ENCODE results near the gene KRTAP10-6.
A peak's percentile ranks its signal among the peaks of the same experiment; 100 is the strongest.

KRTAP10-6 gene

GRCh38 chr21:44572959-44573583 is 19.2 kb downstream of the KRTAP10-6 start:
- TF ChIP-seq CTCF (IDR thresholded peaks at IDR 0.05; ENCODE audit: low read depth, low read length) = no peak
- H3K4me3 ChIP-seq (replicated peaks in 1 of 2; ENCODE audit: low read depth in 2 of 2, low read length in 2 of 2) = no peak overlapping the region
- DNase-seq (ENCODE audit: low read depth in 2 of 2) = peak in 1 of 2 donors; percentile 21

- H3K4me3 ChIP-seq (replicated peaks in 1 of 2; ENCODE audit: low read depth in 2 of 2, low read length in 2 of 2) = no peak overlapping the region
- no peak for DNase-seq (ENCODE audit: low read depth in 2 of 2)
- no peak for TF ChIP-seq CTCF (IDR thresholded peaks at IDR 0.05; ENCODE audit: low read depth, low read length)
Measured at GRCh38 chr21:44571844-44572782, 20.2 kb downstream of the KRTAP10-6 start.

- no peak overlapping the region for H3K4me3 ChIP-seq (replicated peaks in 1 of 2; ENCODE audit: low read depth in 2 of 2, low read length in 2 of 2)
- no peak for TF ChIP-seq CTCF (IDR thresholded peaks at IDR 0.05; ENCODE audit: low read depth, low read length)
- no peak for DNase-seq (ENCODE audit: low read depth in 2 of 2)
Measured at GRCh38 chr21:44571296-44571695, 21.0 kb downstream of the KRTAP10-6 start.

- no peak for TF ChIP-seq CTCF (IDR thresholded peaks at IDR 0.05; ENCODE audit: low read depth, low read length)
- no peak overlapping the region for H3K4me3 ChIP-seq (replicated peaks in 1 of 2; ENCODE audit: low read depth in 2 of 2, low read length in 2 of 2)
- DNase-seq (ENCODE audit: low read depth in 2 of 2) = no peak
Measured at GRCh38 chr21:44569861-44570517, 22.3 kb downstream of the KRTAP10-6 start.

GRCh38 chr21:44568667-44569556 is 23.4 kb downstream of the KRTAP10-6 start:
- no peak for DNase-seq (ENCODE audit: low read depth in 2 of 2)
- H3K4me3 ChIP-seq (replicated peaks in 1 of 2; ENCODE audit: low read depth in 2 of 2, low read length in 2 of 2) = no peak overlapping the region
- no peak for TF ChIP-seq CTCF (IDR thresholded peaks at IDR 0.05; ENCODE audit: low read depth, low read length)

- DNase-seq (ENCODE audit: low read depth in 2 of 2) = no peak
- no peak for TF ChIP-seq CTCF (IDR thresholded peaks at IDR 0.05; ENCODE audit: low read depth, low read length)
- H3K4me3 ChIP-seq (replicated peaks in 1 of 2; ENCODE audit: low read depth in 2 of 2, low read length in 2 of 2) = no peak overlapping the region
Measured at GRCh38 chr21:44568261-44568660, 24.0 kb downstream of the KRTAP10-6 start.

All from cardiac fibroblast (primary cell).